NOMO-1 treated with dmso at 0.1 percent for 144 hours (cell line): ENCODE results near the gene TMEM86B.
"Not testable (repeated sequence)": the region's sequence is repeated elsewhere in the genome, so short reads cannot be mapped to it uniquely, and the experiment has no call there.

ENCODE experiments used
- DNase-seq: peaks from one replicate; lab custom pipeline; 2025; ENCODE audit not compliant: unreplicated experiment; lab: John Stamatoyannopoulos, UW

The TMEM86B gene

GRCh38 chr19:55223291-55224037 is 5.1 kb downstream of the TMEM86B start:
- no peak for DNase-seq

DNA sequence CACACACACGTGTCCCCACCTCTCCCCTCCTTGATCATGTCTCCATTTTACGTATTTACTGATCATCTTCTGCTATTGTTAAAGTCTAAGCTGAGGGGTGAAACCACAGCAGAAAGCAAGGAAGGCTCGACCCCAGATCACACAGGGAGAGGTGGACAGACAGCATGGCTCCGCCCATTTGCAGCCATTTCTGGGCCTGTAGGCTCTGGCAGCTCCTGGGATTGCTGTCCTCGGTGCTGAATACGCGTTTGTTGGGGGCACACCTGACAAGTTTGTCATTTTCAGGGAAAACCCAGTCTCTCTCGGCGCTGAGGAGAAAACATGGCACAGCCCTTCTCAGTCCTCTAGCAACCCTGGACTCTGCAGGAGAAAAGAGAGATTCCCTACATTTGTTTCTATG is 8.0 kb downstream of the TMEM86B start:
- no peak for DNase-seq

DNA sequence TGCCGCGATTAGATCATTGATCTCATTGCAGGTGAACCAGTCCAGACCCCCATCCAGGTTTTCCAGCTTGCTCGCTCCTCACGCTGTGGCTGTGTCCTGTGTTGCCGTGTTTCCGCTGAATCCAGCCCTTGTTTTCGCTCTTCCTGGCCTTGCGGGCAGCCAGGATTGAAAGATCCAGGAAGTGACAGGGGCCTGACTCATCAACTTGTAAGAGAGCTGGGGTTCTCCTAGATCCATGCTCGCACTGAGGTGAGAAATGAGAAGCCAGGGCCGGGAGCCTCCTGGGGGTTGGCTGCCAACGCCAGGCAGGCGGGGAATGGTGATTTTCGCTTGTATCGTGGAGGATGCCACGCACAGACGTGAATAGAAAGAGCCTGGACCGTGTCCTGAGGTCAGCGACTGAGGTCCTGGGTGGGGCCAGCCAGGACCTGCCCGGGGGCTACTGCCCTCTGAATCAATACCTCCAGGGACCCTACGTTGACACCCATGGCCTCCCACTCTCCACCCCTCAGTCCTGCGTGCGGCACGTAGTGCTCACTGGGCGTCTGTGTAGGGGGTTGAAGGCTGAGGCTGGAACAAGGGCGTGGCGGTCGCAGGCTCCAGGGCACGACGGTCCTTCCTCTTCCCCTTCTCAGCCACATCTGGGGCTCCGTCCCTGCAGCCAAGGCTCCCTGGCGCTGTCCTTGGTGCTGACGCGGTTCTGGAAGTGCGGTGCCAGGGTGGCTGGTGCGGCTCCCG is 11.9 kb downstream of the TMEM86B start:
- DNase-seq = peak; percentile 99

DNA sequence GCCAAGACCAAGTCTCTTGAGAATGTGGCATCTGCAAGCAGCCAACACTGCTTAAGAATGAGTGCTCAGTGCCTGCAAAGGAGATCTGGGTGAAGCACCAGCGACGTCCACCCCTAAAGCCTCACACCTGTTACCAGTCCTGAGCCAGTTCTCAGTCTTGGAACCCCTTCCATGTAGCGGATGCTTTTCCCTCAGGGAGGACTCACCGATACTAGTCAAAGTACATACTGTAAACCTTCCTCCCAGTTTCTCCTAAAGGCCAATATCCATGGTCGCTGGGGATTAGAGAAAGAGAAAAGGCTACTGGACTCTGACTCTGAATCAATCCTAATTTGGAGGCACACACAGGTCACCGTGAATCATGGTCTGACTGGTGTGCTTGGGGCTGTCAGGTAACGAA is 15.0 kb downstream of the TMEM86B start:
- no peak for DNase-seq

DNA sequence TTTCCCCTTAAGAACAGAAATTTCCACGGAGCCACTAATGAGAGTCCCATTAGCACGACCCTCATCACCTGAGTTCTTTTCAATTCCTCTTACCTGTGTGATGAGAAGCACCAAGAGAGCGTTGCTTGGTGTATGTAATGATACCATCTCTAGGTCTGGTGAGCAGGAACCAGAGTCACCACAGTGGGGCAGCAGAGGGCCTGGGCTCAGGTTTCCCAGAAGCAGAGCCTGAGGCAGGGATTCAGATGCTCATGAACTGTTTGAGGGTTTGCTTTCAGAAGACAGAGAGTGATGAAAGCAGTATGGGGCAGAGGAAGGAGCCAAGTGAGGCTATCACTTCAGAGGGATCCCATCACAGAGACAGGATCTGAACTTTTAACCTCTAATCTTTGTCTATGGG is 16.1 kb downstream of the TMEM86B start:
- peak; percentile 69 for DNase-seq

DNA sequence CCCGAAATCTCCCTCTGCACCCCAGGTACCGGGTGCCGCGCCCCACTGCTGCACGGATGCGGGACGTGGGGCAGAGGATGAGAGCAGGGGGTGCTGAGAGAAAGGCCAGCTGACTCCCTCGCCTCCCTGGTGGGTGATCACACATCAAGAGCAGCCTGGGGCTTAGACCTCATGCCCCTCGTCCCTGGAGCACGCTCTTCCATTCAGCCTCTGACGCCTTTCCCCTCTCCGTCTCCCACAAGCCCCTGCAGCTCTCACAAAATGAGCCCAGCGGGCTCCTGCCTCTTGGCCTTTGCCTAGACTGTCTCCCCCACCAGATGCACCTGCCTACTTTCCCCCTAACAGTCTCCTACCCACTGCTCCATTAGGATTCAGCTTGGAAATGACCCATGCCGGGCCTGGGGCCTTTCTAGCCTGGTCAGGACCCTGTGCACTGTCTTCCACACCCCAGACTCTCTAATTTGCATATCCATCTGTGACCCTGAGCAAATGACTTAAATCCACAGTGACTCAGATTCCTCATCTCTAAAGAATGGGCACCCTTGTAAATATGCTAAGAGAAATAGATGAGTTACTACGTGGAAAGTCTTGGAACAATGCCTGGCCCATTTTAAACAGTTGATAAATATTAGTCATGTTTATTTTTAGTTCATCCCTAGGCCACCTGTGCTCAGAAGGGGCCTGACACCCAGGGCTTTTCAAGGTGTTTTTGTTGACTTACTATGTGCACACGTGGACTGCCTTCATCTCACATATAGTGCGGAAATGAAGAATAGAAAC is 18.7 kb downstream of the TMEM86B start:
- no peak for DNase-seq

GRCh38 chr19:55208880-55209692 is 19.5 kb downstream of the TMEM86B start, which contains the start of gene PTPRH:
PTPRH (minus strand) TSS chr19:55209501; CDS start chr19:55209433, 68 bp downstream.
- DNase-seq = peak; percentile 64

DNA sequence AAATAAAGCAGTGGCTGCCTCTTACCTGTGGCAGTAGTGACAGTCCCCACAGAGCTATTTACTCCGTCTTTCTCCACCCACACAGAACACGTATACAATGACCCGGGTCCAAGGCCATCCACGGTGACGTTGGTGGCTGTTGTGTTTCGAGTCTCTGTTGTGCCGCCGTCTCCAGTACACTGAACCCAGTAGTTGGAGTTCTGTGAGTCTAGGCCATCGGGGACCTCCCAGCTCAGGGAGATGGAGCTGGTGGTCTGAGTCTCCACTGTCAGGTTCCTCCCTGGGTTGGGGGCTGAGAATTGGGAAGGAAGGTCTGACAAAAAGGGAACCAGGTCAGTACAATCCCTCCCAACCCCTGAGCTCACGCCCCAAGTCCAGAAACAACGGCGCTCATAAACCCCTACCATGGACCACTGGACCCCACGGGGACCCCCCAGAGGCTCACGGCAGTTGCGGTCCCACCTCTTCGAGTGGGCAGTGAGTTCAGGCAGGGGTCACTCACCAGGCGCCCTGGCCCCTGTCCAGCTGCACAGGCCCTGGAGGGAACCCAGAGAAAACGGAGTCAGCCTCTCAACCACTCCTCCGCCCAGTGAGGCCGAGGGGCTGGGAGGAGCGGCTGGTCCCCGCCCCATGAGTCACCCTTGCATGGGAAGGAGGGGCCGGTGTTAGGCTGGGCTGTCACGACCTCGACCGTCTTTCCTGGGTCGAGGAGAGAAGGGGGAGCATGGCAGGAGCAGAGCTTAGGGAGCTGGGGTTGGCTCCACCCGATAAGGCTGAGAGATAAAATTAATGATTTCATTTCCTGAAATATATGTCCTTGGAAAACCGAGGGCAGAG is 21.7 kb downstream of the TMEM86B start:
- peak; percentile 78 for DNase-seq

- DNase-seq = not testable (repeated sequence)
These were observed 26.4 kb downstream of the TMEM86B start for GRCh38 chr19:55202199-55202598.

DNA sequence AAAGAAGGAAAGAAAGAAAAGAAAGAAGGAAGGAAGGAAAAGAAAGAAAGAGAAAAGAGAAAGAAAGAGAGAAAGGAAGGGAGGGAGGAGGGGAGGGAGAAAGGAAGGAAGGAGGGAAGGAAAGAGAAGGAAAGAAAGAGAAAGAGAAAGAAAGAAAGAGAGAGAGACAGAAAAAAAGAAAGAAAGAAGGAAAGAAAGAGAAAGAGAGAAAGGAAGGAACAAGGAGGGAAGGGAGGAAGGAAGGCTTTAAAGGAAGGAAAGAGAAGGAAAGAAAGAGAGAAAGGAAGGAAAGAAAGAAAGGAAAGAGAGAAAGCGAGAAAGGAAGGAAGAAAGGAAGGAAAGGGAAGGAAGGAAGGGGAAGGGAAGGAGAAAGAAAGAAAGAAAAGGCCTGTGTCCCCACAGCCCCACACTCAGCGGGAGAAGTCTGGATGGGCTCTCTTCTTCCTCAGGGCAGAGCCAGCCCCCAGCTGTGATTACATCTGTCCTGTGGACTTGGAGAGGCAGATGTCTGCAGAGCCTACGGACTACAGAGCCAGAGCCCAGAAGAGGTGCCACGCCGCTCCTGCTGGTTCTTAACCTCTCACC is 28.9 kb downstream of the TMEM86B start:
- DNase-seq = no peak

- DNase-seq = no peak
These were observed 29.9 kb downstream of the TMEM86B start for GRCh38 chr19:55198651-55199050.

DNA sequence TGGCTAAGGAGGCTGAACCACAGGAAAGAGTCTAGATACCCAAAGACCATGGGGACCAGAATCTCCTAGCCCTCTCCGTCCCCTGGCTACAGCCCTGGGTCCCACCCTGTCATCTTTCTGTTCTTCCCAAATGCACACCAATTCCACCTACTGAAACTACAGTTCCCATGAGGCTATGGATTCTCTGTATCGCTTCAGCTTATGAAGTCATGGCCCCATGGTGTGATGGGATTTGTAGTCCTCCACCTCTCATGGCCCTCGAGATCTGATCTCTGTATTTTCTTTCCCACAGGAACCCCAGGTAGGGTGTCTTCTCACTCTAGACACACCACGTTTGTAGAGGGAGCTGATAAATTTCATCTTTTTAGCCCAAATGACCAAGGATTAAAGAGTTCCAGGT is 31.0 kb downstream of the TMEM86B start:
- no peak for DNase-seq

- no peak for DNase-seq
These were observed 31.8 kb downstream of the TMEM86B start for GRCh38 chr19:55196803-55197202.

- no peak for DNase-seq
These were observed 35.1 kb downstream of the TMEM86B start for GRCh38 chr19:55193481-55193880.

- no peak for DNase-seq
These were observed 39.1 kb downstream of the TMEM86B start for GRCh38 chr19:55189403-55189835.

- DNase-seq = no peak
These were observed 39.9 kb downstream of the TMEM86B start for GRCh38 chr19:55188625-55189024.

- no peak for DNase-seq
These were observed 42.5 kb downstream of the TMEM86B start for GRCh38 chr19:55186080-55186479.

- no peak for DNase-seq
These were observed 46.8 kb downstream of the TMEM86B start for GRCh38 chr19:55181740-55182139.
